A673 (cell line): Measurements from ENCODE around the gene HOXB3.

ENCODE experiments used
- EZH2 ChIP-seq: fragments of 200-600 bp; sonication (generic); IDR thresholded peaks from 2 replicates; pipeline ENCODE4 v1.6.1; 2017; ENCODE audit warnings: borderline replicate concordance, low read depth, mild to moderate bottlenecking, mixed read lengths, antibody characterized with exemption, low read length; ENCODE audit not compliant: poor library complexity, severe bottlenecking
- TF ChIP-seq, protein P1 (sequence below): fragments of 300-800, 200-600 bp; sonication (generic); conservative IDR thresholded peaks from 2 replicates; pipeline ENCODE4 v1.5.1; 2017; ENCODE audit warnings: low read depth, mild to moderate bottlenecking, antibody characterized with exemption, low read length, moderate library complexity, mixed read lengths

DNA sequence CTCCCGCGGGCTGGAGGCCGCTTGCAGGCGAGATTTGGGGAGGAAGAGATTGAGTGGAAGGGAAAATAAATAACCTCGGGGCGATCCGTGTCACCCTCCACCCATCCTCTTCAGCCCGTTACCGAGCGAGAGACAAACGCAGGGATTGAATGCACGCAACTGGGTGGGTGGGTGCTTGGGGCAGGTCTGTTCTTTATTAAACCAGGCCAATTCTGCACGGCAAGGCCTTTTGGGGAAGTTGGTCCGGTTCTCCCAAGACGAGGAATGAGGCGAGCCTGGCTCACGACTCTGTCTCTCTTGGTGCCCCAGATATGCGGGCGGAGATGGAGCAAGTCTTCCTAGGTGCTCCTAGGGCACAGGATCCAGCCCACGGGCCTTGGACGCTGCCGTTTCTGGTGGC is 21.2 kb upstream of the HOXB3 start:
- TF ChIP-seq, protein P1, sequence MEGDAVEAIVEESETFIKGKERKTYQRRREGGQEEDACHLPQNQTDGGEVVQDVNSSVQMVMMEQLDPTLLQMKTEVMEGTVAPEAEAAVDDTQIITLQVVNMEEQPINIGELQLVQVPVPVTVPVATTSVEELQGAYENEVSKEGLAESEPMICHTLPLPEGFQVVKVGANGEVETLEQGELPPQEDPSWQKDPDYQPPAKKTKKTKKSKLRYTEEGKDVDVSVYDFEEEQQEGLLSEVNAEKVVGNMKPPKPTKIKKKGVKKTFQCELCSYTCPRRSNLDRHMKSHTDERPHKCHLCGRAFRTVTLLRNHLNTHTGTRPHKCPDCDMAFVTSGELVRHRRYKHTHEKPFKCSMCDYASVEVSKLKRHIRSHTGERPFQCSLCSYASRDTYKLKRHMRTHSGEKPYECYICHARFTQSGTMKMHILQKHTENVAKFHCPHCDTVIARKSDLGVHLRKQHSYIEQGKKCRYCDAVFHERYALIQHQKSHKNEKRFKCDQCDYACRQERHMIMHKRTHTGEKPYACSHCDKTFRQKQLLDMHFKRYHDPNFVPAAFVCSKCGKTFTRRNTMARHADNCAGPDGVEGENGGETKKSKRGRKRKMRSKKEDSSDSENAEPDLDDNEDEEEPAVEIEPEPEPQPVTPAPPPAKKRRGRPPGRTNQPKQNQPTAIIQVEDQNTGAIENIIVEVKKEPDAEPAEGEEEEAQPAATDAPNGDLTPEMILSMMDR: no peak
- TF ChIP-seq EZH2: no peak
